ENCODE measurements around the gene PCDH8. TPM values are rescaled to one million over a fixed set of nuclear protein-coding genes. Genes with fewer than 3 reads are reported as not detected.

The PCDH8 gene
- total RNA-seq, 1 experiment from 2014 or later: 4.8 TPM

DNA sequence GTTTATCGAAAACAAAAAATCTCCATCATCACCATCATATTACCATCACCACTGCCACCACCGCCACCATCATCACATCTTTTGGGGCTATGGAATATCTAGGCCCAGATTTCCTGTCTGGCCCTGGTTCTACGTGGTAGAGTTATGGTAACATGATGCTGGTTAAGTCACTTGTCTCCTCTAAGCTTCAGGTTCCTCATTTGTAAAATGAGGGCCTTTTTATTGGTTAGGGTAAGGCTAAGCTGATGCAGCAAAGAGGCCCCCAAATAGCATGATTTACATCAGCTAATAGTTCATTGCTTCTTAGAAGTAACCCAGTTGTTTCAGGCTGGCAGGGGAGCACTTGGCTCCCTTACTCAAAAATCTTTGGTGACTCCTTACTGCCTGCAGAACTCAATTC, 37.9 kb downstream of the PCDH8 start:
- ChIA-PET POLR2A (ENCODE audit: low non-redundant PET) (no interaction called here), CTCF (no interaction called here)
- H3K27ac ChIP-seq (ENCODE audit: low read depth, low read length, poor library complexity, severe bottlenecking): no peak overlapping the region
- TF ChIP-seq, protein P1, sequence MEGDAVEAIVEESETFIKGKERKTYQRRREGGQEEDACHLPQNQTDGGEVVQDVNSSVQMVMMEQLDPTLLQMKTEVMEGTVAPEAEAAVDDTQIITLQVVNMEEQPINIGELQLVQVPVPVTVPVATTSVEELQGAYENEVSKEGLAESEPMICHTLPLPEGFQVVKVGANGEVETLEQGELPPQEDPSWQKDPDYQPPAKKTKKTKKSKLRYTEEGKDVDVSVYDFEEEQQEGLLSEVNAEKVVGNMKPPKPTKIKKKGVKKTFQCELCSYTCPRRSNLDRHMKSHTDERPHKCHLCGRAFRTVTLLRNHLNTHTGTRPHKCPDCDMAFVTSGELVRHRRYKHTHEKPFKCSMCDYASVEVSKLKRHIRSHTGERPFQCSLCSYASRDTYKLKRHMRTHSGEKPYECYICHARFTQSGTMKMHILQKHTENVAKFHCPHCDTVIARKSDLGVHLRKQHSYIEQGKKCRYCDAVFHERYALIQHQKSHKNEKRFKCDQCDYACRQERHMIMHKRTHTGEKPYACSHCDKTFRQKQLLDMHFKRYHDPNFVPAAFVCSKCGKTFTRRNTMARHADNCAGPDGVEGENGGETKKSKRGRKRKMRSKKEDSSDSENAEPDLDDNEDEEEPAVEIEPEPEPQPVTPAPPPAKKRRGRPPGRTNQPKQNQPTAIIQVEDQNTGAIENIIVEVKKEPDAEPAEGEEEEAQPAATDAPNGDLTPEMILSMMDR (conservative IDR thresholded peaks at IDR 0.05; ENCODE audit: low read depth, low read length): no peak
- no peak for TF ChIP-seq EZH2 (IDR thresholded peaks at IDR 0.05; ENCODE audit: borderline replicate concordance, low read depth, low read length, poor library complexity, severe bottlenecking)
- H3K4me3 ChIP-seq (ENCODE audit: low read depth, low read length, poor library complexity, severe bottlenecking): no peak overlapping the region
- H3K27me3 ChIP-seq (replicated peaks; ENCODE audit: insufficient read depth, low read depth, low read length, poor library complexity): no peaks in the 10 kb centered on the region
- no peaks in the 10 kb centered on the region for H3K36me3 ChIP-seq (ENCODE audit: insufficient read depth, low read length, poor library complexity, severe bottlenecking)
- DNase-seq (ENCODE audit: low spot score): no peak
- intact Hi-C loops (cut with micrococcal nuclease; ENCODE audit: unreplicated experiment): no loop called here
- peaks cover 19% of the 10 kb centered on the region for H3K4me1 ChIP-seq (ENCODE audit: insufficient read depth, low read length, poor library complexity, severe bottlenecking)
- no peaks in the 10 kb centered on the region for H3K9me3 ChIP-seq (ENCODE audit: low read depth, low read length, poor library complexity, severe bottlenecking)
- BruUV-seq (replicated peaks): no TSS peak

DNA sequence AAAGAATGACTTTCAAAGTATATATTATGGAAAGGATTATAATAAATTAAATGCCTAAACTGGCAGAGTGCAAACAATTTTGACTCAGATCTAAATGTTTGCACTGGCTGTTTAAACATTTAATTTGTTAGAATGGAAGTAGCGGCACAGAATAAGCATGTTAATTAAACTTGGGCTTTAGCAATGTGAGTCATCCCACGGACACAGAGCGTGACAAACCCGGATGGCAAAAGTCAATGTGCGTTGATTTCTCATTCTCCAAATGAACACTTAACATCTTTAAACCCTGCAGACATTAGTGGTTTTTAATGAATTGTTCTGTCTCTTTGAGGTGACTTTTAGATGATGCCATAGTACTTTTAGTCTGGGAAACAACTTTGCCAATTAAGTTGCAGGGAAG, 38.4 kb downstream of the PCDH8 start:
- Histone ChIP-seq H3K36me3 (ENCODE audit: insufficient read depth, low read length, poor library complexity, severe bottlenecking) (no peaks in the 10 kb centered on the region), H3K4me3 (ENCODE audit: low read depth, low read length, poor library complexity, severe bottlenecking) (no peak overlapping the region), H3K9me3 (ENCODE audit: low read depth, low read length, poor library complexity, severe bottlenecking) (no peaks in the 10 kb centered on the region), H3K27ac (ENCODE audit: low read depth, low read length, poor library complexity, severe bottlenecking) (no peak overlapping the region), H3K27me3 (replicated peaks; ENCODE audit: insufficient read depth, low read depth, low read length, poor library complexity) (no peaks in the 10 kb centered on the region), H3K4me1 (ENCODE audit: insufficient read depth, low read length, poor library complexity, severe bottlenecking) (peaks cover 19% of the 10 kb centered on the region)
- intact Hi-C loops (cut with micrococcal nuclease; ENCODE audit: unreplicated experiment): no loop called here
- peak; percentile 42 for DNase-seq (ENCODE audit: low spot score)
- POLR2A ChIA-PET (ENCODE audit: low non-redundant PET): no interaction called here
- TF ChIP-seq, protein P1 (conservative IDR thresholded peaks at IDR 0.05; ENCODE audit: low read depth, low read length): no peak
- TF ChIP-seq EZH2 (IDR thresholded peaks at IDR 0.05; ENCODE audit: borderline replicate concordance, low read depth, low read length, poor library complexity, severe bottlenecking): no peak
- CTCF ChIA-PET: interaction anchor here (0.6 to 1.1 kb wide), 5 partner anchors 36 to 360 kb away, joined by 3 to 8 read pairs (median 3); partner anchors contain the start of gene PCDH8
- BruUV-seq (replicated peaks): no TSS peak

DNA sequence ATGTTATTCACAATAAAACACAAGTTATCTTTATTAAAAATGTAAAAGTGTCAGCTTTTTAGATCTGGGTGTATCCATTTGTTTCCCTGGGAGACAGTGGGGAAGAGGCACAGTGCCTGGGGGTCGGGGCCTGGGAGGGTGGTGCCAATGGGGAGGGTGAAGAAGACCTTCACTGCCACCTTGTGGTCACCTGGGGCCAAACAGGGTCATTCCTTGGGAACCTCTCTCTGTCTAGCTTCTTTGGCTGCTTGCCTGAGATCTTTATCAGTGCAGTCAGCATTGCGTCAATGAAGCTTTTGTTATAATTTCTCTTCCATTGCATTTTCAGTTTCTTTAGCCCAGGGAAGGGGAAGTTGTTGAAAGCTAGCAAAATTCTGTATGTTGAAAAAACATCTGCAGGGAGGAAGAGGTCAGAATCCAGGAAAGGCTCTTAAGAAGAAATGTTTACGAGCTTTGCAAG, 39.1 kb downstream of the PCDH8 start:
- POLR2A ChIA-PET (ENCODE audit: low non-redundant PET): no interaction called here
- Histone ChIP-seq H3K4me1 (ENCODE audit: insufficient read depth, low read length, poor library complexity, severe bottlenecking) (peaks cover 19% of the 10 kb centered on the region), H3K27ac (ENCODE audit: low read depth, low read length, poor library complexity, severe bottlenecking) (no peak overlapping the region)

More for the DNA sequence above, 39.1 kb downstream of the PCDH8 start:
- CTCF ChIA-PET: interaction anchor here (0.6 to 1.1 kb wide), 6 partner anchors 37 to 360 kb away, joined by 3 to 8 read pairs (median 3); partner anchors contain the start of genes PCDH8 and SUGT1
- intact Hi-C loops (cut with micrococcal nuclease; ENCODE audit: unreplicated experiment): loop anchor here (5.0 to 10.0 kb wide), 2 partner anchors 137 to 155 kb away; partner anchors contain the start of gene SUGT1
- no peak overlapping the region for H3K4me3 ChIP-seq (ENCODE audit: low read depth, low read length, poor library complexity, severe bottlenecking)
- H3K9me3 ChIP-seq (ENCODE audit: low read depth, low read length, poor library complexity, severe bottlenecking): no peaks in the 10 kb centered on the region
- no peak for TF ChIP-seq EZH2 (IDR thresholded peaks at IDR 0.05; ENCODE audit: borderline replicate concordance, low read depth, low read length, poor library complexity, severe bottlenecking)
- TF ChIP-seq, protein P1 (conservative IDR thresholded peaks at IDR 0.05; ENCODE audit: low read depth, low read length): peak; percentile 79
- no peaks in the 10 kb centered on the region for H3K27me3 ChIP-seq (replicated peaks; ENCODE audit: insufficient read depth, low read depth, low read length, poor library complexity)
- peak; percentile 92 for DNase-seq (ENCODE audit: low spot score)
- no TSS peak for BruUV-seq (replicated peaks)
- H3K36me3 ChIP-seq (ENCODE audit: insufficient read depth, low read length, poor library complexity, severe bottlenecking): no peaks in the 10 kb centered on the region

Data from A673 (cell line).